GM19351 (cell line): ENCODE data around the gene FAM118A.
"Not testable (repeated sequence)": the region's sequence is repeated elsewhere in the genome, so short reads cannot be mapped to it uniquely, and the experiment has no call there.

ENCODE experiments used
- ATAC-seq: cut with Tn5 transposase; IDR thresholded peaks from one replicate; pipeline ENCODE4 v1.9.1; 2021; ENCODE audit warnings: mild to moderate bottlenecking, moderate library complexity; ENCODE audit not compliant: unreplicated experiment

FAM118A gene

DNA sequence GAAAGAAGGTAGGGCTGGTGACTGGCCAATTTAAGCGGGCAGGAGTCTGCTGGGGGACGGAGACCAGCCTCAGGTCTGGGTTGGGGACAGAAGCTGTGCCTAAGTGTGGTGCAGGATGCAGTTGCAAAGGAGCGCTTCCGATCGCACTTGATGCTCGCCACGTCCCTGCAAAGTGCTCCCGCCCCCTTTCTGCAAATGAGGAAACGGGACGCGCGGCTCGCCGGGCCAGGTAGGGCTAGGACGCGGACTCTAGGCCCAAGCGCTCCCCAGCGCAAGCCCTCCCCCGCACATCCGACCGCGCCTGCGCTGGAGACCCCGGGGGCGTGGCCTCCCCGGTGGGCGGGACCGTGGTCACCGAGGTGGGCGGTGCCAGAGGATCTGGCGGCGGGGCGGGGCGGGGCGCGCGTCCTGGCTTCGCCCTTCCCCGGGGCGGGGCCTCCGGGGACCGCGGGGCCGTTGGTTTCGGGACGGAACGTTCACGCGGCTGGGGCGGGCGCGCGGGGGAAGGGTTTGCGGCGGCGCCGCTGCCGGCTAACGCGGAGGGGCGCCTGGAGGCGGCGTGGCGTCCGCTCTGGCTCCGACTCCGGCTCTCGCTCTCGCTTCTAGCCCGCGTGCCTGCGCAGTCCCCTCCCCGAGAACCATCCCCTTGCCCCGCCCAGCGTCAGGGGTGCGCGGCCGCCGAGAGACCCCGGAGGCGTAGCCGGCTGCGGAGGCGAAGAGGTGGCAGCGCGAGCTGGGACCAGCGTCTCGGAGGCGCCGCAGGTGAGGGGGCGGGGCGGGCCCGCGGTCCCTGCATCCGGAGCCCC lies at the start of gene FAM118A:
Gene FAM118A (plus strand): TSS at position 513 of the 806 bp plus-strand sequence. CDS start 12,446 bp downstream, outside the sequence.
- peak; percentile 79 for ATAC-seq

DNA sequence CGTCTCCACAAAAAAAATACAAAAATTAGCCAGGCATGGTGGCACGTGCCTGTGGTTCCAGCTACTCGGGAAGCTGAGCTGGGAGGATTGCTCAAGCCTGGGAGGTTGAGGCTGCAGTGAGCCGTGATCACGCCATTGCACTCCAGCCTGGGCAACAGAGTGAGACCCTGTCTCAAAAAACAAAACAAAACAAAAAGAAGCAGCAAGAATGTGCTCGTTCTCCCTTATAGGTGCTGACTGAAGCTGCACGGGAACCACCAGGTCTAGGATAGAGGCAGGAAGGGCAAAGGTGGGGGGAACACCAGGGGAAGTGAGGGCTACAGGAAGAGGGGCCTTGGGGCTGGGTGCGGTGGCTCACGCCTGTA lies 49.4 kb upstream of the FAM118A start:
- ATAC-seq = not testable (repeated sequence)

DNA sequence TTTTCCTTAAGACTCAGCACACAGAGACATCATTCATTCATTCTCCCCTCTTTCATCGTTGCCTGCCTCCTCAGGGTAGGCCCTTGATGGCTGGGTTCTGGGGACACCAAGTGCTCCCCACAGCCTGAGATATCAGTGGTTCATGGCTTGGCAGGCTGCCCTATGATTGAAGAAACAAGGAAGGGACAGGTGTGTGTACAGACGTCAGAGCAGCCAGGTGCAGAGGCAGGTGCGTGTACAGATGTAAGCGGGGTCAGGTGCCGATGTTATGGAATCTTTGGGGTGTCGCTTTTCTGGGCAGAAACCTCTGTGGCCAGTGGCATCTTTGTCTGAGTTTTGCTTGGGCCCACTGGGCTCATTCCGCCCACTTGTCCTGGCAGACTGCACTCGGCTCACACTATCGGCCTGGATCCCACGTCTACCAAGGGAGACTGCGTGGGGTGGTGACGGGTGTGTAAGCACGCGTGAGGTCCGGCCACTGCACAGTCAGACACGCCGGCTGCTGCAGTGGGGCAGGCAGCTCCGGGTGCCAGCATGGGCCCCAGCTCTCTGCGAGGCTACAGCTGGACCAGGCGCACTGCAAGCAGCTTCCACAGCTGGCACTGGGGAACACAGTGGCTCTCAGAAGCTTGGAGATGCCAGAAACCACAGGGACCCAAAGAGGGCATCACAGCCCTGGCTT lies 48.2 kb upstream of the FAM118A start:
- no peak for ATAC-seq

DNA sequence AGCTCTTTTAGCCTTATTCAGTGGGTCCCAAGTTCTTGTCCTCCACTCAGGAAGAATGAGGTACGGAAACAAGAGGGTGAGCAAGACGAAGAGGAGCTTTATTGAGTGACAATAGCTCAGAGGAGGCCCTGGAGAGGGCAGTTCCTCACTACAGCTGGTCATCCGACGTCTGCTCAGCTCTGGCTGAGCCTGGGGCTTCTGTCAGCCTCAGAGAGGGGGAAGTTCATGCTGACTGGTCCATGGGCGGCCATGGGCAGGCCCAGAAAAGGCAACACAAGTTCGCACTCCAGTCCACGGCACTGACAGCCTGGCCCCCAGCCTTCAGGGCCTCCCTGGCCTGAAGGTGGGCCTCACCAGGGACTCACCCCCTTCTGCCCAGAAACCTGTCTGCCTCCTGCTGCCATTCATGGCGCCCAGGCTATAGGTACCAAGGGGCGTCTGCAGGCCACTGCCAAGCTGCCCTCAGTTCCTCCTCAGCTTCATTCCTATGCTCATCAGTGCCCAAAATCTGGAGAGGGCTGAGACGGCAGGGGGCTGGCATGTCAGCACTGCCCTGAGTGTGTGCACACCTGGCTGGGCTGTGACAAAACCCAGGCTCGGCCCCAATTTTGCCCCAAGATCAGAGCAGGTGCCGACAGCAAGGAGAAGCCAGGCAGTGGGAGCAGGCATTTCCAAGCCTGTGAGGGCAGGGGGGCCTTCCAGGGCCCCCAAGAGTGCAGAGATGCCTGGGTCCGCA lies 47.4 kb upstream of the FAM118A start:
- ATAC-seq = no peak

DNA sequence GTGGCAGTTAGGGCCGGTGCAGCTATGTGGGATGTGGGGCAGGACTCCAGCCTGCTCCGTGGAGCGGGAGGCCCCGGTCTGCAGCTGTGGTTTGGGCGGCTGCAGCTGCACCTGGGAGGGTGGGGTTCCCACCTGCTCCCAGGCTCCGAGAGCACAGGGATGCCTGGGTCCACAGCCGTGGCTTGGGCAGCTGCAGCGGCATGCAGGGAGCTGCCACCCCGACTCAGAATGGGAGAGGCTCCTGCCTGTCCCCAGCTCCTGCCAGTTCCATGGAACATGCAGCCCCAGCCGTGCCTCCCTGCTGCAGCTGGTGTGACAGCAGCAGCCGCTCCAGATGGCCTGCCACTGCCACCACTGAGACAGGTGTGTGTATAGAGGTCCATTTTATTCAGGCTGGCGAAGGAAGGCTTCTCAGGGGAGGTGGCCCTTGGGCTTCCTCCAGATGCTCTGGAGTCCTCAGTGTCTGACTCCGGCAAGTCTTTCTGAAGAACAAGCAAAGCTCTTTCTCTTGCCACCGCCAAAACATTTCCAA lies 46.7 kb upstream of the FAM118A start:
- ATAC-seq = peak; percentile 47

DNA sequence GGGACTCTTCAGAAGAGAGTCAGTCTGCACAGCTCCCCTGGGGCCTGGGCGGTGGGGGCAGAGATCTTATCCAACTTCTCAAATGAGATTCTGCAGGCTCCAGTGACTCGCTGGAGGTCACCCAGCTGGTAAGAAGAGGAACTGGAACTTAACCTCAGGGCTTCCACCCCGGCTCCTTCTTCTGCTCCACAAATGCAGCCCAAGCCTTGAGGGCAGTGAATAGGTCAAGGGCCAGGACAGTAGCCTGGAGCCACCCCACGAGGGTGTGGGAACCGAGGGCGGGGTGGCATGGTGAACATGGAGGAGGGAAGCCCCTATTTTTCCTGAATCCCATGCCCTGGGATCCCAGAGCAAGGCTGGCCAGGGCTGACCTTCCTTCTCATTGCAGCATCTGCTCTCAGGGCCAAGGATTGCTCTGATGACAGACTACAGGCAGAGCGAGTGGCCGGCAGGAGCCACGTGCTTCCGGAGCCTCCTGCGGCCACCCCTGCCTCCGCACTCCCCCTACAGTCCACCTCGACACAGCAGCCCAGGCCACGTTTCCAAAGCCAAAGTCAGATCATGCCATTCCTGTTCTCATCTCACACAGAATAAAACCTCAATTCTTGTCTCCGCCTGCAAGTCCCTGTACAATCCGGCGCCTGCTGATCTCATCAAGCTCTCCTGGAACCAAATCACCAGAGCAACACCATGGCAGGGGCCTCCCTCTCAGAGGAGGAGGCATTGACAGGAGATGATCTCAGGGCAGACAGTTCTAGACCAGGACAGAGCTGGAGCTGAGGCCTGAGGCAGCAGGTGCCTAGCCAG lies 46.1 kb upstream of the FAM118A start:
- ATAC-seq = peak; percentile 82

DNA sequence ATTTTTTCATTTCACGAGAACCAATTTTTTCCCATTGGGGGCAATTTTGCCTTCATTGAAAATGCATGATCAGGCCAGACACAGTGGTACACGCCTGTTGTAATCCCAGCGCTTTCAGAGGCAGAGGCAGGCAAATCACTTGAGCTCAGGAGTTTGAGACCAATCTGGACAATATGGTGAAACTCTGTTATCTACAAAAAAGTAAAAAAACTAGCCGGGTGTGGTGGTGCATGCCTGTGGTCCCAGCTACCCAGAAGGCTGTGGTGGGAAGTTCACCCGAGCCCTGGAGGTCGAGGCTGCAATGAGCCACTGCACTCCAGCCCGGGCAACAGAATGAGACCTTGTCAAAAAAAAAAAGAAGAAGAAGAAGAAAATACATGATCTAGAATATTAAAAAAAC lies 44.2 kb upstream of the FAM118A start:
- no peak for ATAC-seq

DNA sequence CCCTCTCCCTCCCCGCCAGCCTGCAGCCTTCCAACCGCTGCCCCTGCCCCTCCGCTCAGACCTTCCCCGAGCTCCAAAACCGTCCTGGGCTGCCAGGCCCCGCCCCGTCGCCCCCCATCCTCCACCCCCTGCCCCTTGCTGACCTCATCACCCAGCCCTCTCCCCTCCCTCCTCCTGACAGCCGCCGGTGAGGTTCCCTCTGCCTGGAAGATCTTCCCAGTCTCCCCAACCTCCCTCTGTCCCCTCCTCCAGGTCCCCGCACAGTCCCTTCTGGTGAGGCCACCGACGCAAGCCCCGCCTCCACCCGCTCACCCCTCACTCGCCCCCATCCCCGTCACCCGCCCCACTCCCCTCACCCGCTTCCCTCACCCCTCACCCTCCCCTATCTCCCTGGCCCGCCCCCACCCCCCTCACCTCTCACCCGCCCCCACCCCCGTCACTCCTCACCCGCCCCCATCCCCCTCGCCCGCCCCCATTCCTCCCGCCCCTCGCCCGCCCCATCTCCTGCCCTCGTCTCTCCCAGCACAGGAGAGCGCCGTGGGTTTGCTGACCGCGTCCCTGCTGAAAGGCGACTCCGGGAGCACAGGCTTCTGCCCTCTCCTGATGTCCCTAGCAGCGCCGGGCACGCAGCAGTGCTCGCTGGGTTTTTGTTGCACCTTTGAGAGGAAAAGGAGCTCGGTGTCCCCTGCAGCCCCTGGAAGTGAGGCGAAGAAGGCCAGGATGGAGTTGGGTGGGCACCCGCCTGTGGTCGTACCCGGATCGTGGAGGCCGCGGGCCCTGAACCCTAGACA lies 41.4 kb upstream of the FAM118A start:
- ATAC-seq = no peak

DNA sequence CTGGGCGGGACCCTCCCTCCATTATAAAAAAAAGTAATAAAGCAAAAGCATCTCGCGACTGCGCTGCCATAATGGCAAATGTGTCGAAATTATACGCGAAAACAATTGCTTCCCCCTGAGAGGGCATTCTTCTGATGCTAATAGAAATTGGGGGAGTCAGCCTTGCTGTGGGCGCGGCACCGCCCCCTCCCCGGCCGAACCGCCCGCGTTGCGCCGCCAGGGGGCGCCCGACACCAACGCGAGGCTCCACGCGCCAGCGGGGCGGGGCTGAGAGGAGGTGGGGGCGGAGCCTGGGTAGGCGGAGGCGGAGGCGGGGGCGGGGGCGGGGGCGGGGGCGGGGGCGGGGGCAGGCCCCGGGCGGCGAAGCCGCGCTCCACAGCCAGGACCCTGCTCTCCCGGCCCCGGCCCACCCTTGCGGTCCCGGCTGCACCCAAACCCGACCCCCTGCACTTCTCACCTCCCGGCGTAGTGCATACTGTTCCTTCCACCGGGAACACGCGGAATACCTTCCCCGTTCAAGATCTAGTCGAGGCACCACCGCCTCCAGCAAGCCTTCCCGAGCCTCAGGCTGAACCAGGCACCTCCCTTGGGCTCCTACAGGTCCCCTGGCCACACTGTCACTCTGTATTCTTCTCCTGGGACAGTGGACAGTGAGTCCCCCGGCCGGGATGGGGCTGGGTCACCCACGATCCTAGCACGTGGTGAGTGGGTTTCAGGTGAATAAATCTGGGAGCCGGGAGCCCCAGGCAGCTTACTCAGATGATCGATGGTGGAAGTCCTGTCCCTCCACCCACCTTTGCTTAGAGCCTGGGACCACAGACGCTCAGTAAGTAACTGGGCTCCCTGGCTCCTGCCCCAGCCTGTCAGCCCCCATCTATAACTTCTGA lies 40.5 kb upstream of the FAM118A start:
- no peak for ATAC-seq

DNA sequence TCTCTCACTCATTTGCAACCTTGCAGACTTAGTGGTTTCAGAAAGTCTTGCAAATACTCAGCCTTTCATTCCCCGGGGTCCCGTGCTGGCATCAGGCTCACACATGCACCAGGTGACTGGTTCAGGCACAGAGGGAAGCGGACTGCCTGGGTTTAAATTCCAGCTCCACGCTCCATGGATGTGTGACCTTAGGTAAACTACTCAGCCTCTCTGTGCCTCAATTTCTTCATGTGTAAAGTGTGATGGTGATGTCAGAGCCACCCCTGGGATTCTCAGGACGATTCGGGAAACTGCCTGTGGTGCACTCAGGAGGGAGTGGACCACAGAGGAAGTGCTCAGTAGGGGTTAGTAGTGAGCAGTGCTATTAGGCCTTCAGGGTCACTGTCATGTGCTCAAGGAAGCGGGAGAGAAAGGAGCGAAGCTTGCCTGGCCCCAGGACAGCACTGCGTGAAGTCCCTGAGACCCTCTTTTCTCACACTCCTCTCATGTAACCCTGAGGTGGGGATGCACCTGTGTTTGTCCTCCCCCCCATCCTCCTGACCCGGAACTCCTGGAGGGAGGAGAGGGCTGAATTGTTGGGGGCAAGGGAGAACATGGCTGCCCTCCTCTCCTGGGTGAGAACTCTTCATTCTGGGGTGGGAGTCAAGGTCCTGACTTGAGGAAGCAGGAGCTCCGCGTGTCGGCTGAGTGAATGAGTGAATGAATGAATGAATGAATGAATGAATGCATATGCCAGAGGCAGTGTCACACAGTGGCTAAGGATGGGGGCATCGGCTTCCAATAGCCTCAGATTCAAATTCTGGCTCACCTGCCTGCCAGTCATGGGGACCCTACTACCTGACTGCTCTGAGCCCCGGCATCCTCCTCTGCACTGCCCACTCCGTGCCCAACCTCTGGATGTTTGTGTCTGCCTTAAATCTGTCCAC lies 39.4 kb upstream of the FAM118A start:
- no peak for ATAC-seq

DNA sequence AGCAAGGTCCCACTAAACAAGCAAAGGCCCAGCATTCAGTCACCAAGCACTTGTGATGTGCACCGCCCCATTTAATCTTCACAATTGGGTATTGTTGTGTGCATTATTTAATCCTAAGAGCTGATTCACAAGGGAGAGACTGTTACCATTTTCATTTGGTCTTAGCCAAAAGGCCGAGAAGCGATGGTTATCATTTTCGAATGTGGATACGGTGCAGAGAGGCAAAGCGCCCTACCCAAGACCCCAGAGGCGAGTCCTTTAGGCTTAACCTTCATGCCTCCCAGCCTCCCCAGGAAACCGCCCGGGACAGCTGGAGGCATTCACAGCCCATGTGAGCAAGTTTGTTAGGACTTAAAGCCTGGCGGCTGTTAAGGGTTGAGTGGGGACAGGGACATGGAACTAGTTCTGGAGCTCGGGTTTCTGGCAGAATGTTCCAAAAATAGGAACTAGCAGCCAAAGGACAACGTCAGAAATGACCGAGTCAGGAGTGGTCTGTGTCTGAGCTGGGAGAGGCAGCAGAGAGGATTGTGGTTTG lies 38.0 kb upstream of the FAM118A start:
- no peak for ATAC-seq

DNA sequence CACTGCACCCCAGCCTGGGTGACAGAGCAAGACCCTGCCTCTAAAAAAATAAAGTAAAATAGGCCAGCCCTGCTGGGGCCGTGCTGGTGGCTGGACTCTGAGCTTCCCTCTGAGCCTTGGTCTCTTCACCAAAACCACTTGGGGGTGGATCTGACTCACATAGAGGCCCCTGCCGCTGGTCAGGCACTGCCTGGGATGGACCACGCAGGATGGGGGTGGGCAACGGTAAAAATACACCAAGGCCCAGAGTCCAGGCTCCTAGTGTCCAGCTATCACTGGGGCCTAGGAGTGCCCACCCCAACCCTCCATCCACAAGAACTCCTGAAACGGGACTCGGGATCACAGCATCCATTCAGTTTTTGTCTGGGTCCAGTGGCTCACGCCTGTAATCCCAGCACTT lies 37.2 kb upstream of the FAM118A start:
- ATAC-seq = no peak

DNA sequence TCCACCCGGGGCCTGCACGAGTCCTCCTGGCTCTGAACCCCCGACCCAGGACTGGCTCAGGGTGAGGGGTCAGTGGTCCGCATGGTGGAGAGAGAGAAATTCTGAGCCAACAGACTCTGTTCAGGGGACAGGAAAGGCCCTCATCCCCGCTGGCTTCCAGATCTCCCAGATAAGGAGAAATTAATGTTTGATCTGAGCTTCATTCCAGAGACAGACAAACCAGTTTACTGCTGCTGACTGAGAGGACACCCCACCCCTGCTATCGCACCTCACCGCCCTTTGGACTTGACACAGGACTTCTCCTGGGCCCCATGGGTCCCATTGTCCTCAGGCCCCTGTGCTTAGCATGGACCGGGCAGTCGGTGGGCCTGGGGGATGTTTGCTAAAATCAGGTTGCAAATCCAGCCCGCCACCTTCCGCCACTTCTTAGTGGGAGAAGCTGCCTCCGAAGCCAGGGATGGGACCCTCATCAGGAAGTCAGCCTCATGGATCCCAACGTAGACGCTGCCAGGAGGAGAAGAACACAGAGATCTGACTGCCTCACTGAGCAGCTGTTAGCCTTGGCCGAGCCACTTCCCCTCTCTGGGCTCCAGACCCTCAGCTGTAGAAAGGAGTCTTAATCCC lies 36.2 kb upstream of the FAM118A start:
- ATAC-seq = no peak

DNA sequence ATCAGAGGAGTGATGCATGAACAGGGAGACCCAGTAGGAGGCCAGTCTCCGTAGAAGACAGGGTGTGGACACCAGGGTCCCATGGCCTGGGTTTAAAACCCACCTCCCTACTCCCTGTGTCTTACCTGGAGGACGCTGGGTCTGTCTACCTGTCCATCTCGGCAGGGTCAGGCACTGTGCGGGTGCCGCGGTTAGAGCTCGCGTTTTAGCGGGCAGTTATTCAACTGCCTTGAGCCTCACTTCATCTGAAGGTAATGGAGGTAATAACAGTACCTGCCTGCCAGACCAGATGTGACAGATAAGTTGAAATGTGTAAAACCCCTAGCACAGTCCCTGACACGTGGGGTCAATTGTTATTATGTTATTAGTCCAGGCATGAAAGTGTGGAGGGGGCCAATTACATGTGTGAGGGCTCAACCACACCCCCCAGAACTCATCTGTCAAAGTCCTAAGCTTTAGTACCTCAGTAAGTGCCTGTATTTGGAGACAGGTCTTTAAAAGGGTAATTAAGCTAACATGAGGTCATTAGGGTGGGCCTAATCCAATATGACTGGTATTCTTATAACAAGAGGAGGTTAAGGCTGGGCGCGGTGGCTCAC lies 33.1 kb upstream of the FAM118A start:
- ATAC-seq = no peak

DNA sequence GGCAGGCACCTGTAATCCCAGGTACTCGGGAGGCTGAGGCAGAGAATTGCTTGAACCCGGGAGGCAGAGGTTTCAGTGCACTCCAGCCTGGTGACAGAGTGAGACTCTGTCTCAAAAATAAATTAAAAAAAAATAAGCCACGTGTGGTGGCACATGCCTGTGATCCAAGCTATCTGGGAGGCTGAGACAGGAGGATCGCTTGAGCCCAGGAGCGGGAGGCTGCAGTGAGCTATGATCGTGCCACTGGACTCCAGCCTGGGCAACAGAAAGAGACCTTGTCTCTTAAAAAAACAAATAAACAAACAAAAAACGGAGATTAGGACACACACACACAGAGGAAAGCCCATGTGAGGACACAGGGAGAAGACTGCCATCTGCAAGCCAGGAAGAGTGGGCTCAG lies 32.0 kb upstream of the FAM118A start:
- not testable (repeated sequence) for ATAC-seq

DNA sequence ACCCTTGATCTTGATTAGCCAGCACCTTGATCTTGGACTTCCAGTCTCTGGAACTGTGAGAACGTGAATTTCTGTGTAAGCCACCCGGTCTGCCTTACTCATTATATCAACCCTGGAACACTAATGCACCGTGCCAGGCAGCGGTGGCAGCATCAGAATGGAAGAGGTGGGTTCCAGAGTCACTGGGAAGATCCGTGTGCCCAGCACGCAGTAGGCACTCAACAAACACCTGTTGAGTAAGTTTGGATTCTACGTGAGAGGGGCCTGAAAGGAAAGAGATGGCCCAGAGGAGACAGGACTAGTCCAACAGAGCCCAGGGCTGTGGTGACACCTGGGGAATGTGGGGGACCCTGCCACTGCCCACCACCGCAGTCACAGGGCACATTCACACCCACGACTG lies 31.6 kb upstream of the FAM118A start:
- no peak for ATAC-seq

DNA sequence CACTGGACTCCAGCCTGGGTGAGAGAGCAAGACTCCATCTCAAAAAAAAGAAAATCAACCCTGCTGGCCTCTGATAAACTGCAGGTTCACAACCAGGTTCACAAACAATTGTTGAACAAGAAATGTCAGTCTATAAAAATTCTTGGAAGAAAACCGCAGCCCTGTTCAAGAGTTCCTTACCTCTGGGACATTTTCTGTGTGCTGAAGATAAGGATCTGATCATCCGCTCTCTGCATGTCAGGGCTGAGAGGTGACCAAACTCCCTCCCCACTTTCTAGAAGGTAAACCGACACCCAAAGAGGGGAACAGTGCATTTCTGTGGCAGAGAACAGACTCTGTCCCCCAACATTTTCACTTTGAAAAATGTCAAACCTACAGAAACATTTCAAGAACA lies 29.1 kb upstream of the FAM118A start:
- no peak for ATAC-seq
